GM13976 (cell line): ENCODE measurements around the gene DOCK4.

Experiments
- DNase-seq: peaks from one replicate; pipeline ENCODE4 v3.0.0; 2012; ENCODE audit warnings: low spot score
- in situ Hi-C: fragments of 300-500 bp; cut with MboI; formaldehyde crosslinking; loops from one replicate; pipeline ENCODE4 v1.12.0; 2022; ENCODE audit warnings: low sequenced_read_pairs, mixed read lengths, inconsistent platforms; ENCODE audit not compliant: unreplicated experiment
- TF ChIP-seq, protein P1 (sequence below): IDR thresholded peaks from 2 replicates; pipeline ENCODE4 v1.5.1; 2012; ENCODE audit warnings: borderline replicate concordance, mild to moderate bottlenecking; ENCODE audit not compliant: insufficient read depth; ENCODE audit errors: extremely low read depth, missing control alignments, control extremely low read depth

The DOCK4 gene

DNA sequence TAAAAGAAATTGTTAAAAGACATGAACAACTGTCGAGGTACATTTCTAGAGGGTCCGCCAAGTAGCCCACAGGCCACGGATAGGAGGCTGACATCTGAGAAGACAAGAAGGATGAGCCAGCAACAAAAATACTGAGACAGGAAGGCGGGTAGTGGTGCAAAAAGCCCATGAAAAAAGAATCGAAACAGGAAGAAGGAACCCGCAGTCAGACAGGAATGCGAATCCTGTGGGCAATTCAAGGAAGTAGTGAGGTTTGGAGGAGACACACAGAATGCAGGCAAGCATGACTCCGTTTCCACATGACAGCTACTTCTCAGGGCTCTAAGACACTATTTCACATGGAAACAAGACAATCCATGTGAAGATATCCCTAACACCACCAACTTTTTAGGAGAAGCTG lies 125.2 kb downstream of the DOCK4 start:
- TF ChIP-seq, protein P1, sequence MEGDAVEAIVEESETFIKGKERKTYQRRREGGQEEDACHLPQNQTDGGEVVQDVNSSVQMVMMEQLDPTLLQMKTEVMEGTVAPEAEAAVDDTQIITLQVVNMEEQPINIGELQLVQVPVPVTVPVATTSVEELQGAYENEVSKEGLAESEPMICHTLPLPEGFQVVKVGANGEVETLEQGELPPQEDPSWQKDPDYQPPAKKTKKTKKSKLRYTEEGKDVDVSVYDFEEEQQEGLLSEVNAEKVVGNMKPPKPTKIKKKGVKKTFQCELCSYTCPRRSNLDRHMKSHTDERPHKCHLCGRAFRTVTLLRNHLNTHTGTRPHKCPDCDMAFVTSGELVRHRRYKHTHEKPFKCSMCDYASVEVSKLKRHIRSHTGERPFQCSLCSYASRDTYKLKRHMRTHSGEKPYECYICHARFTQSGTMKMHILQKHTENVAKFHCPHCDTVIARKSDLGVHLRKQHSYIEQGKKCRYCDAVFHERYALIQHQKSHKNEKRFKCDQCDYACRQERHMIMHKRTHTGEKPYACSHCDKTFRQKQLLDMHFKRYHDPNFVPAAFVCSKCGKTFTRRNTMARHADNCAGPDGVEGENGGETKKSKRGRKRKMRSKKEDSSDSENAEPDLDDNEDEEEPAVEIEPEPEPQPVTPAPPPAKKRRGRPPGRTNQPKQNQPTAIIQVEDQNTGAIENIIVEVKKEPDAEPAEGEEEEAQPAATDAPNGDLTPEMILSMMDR, result no peak
- no peak for DNase-seq
- in situ Hi-C loops, result no loop called here

GRCh38 chr7:112080441-112080840 lies 125.8 kb downstream of the DOCK4 start:
- TF ChIP-seq, protein P1, result no peak
- DNase-seq, result no peak
- in situ Hi-C loops, result no loop called here

GRCh38 chr7:112079673-112080072 lies 126.5 kb downstream of the DOCK4 start:
- no peak for DNase-seq
- in situ Hi-C loops, result no loop called here
- TF ChIP-seq, protein P1, result no peak

DNA sequence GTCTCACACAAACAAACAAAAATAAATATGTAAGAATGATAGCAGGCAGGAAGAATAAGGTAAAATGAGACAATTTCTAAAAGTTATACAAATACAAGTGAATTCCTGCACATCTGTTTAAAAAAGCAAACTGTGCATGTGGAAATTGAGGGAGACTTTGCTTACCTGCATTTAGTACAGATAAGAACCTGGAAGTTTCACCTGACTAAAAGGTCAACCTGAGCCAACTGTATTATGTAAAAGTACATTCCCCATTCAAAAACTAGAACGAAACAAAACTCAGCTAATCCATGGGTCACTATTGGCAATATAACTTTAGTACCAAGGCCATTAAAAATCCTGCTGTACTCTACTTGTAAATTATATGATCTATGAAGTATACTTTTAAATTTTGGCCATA lies 127.1 kb downstream of the DOCK4 start:
- TF ChIP-seq, protein P1, result no peak
- DNase-seq, result no peak
- in situ Hi-C loops, result no loop called here

DNA sequence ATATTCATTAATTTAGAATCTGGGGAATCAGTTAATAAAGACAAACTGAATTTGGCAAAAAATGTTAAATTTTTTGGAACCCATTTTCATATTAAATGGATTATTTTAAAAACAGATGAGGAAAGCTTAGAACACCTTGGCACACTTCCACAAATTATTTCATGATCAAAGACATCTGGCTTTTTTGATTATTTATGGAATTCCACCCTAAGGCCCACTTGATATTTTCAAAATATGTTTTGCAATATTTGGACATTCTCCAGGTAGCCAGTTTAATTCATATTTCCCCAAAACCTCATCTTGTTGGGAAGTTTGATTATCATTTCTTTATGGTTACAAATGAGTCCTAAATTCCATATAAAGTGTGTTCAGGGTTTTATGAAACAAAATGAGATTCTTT lies 129.9 kb downstream of the DOCK4 start:
- in situ Hi-C loops, result no loop called here
- TF ChIP-seq, protein P1, result no peak
- DNase-seq, result no peak

- in situ Hi-C loops, result no loop called here
- TF ChIP-seq, protein P1, result no peak
- no peak for DNase-seq
These were observed 131.7 kb downstream of the DOCK4 start for GRCh38 chr7:112074464-112074863.

- TF ChIP-seq, protein P1, result no peak
- in situ Hi-C loops, result no loop called here
- no peak for DNase-seq
These were observed 132.7 kb downstream of the DOCK4 start for GRCh38 chr7:112073530-112073929.
